ENCODE measurements around the gene FNIP2.
"Not testable (repeated sequence)": the region's sequence is repeated elsewhere in the genome, so short reads cannot be mapped to it uniquely, and the experiment has no call there.

The FNIP2 gene

DNA sequence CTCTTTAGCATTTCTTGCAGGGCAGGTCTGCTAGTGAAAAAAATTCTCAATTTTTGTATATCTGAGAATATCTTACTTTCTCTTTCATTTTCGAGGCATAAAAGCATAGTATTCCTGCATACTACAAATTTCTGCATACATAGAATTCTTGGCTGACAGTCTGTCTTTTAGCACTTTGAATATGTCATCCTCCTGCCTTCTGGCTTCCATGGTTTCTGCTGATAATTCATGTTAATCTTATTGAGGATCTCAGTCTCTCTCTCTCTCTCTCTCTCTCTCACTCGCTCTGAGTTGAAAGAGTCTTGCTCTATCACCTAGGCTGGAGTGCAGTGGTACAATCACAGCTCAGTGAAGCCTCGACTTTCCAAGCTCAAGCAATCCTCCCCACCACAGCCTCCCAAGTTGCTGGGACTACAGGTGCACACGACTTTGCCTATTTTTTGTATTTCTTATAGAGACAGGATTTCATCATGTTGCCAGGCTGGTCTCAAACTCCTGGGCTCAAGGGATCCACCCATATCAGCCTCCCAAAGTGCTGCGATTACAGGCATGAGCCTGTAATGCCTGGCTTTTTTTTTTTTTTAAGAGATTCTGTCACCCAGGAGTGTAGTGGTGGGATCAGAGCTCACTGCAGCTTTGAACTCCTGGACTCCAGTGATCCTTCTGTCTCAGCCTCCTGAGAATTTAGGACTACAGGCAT lies 161.3 kb downstream of the FNIP2 start:
- no peak for DNase-seq

DNA sequence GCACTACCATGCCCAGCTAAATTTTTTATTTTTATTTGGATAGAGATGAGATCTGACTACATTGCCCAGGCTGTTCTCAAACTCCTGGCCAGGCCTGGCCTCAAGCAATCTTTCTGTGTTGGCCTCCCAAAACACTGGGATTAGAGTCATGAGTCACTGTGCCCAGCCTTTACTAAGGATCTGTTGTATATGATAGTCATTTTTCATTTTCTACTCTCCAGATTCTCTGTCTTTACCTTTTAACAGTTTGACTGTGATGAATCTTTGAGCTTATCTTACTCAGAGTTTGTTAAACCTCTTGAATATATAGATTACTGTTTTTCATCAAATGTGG lies 161.8 kb downstream of the FNIP2 start:
- DNase-seq: no peak

DNA sequence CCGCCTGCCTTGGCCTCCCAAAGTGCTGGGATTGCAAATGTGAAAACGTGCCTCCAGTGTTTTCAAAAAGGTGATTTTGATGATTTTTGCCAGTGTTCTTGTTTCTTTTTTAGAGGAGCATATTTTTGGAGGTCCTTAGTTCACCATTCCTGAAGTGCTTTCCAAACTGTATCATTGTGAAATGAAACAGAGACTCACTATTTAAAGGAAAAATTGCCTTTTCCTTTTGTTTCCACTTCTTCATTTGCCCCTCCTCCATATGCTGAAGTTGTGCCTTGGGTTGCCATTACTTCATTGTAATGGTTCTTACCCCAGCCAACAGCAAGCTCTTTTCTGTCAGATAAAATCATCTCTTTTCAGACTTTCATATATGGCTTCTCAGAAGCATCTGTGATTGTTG lies 164.4 kb downstream of the FNIP2 start:
- DNase-seq: no peak

DNA sequence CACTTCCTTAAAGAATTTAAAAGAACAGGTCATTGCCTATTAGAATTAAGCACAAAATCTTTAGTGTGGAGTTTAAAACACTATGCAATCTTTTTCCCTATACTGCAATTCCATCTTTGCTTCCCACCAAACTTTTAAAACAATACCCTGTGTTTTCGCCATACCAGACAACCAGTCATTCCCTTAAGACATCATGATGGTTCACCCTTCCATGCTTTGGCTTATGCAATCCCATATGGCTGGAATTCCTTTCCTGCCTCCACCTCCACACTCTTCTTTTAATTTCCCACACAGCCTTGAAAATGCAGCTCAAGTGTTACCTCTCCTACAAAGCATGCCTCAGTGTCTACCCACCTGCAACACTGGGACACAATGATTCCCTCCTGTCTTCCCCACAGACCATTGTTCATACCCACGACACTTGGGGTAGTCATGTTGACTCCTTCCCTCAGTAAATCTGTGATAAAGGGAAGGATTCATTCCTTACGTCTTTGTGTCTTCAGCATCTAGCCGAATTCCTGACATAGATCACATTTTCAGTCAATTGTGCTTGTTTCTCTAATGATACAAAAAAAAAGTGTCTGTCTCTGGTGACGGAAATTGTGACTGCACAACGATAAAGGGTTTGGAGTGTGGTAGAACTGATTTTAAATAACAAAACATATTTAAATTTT lies 166.3 kb downstream of the FNIP2 start:
- no peak for DNase-seq

DNA sequence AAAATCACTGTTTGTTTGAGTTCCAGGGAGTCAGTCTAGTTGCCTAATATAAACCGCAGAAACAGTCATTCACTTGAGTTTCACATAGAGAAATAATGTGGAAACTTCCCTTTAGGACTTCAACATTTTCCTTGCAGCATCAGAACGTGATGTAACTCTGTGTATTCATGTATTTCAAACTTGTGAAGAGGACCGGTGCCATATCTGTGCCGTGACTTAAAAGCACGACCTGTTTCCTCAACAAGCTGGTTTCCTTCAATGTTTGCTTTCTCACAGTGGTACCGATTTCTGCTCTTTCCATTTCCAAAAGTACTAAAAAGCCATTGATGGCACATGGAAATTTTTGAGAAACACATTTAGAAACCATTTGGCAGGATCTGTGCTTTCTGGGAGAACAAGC lies 167.4 kb downstream of the FNIP2 start:
- no peak for DNase-seq

DNA sequence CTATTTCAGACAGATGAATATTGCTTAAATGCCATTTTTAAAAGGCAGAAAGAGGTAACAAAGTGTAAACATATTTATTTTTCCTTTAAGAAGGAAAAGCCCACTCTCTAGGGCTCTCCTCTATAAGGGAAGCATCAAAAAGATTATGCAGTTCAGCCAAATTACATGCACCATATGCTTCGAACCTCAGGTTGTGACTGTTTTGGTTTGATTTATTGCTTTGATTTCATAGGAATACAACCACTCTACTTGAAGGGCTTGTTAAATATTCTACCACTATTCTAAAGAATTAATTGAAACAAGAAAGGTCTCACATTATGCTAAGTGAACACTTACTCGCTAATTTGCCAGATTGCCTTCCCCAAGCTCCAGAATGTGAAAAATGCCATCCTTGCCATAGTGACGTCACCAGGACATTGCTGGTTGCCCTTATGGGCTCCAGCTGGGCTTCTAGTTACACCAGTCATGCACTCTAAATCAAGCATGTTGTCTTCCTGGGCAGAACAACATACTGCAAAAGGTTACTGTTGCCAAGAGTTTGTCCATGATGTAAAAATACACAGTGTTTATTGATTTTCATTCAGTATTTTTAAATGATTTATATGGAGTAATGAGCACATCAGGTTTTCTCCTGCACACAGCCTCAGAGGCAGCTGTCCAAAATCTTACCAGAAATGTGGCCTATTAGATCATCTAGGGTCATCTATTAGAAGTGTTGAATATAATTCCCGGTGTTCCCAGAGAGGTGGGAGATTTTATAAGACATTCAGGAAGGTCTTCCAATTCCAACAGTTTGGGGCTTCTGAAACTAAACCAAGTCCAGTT lies 169.6 kb downstream of the FNIP2 start:
- DNase-seq: no peak

DNA sequence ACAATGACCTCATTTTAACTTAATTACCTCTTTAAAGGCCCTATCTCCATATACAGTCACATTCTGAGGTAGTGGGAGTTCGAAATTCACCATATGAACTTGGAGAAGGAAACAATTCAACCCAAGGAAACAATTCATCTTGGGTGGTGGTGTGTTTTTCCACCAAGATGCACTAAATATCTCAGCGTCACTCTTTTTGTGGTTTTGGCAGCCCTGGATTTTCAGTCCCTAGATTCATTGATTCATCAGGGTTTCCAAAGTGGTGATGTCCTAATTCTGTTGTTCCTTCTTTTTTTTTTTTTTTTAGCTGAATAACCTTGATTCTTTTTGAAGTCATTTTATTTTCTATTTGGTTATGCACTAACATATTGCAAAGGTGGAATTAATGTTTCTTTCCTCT lies 171.4 kb downstream of the FNIP2 start:
- no peak for DNase-seq

DNA sequence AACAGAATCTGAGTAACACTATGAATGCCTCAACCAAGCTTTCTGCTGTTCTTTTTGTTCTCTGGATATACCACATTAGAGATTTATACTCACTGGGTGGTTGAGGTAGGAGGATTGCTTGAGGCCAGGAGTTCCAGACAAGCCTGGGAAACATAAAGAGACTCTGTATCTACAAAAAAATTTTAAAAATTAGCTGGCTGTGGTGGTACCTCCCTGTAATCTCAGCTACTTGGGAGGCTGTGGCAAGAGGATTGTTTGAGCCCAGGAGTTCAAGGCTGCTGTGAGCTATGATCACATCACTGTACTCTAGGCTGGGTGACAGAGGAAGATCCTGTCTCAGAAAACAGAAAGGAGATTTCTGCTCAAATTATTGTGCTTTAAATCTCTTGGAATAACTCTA lies 172.5 kb downstream of the FNIP2 start:
- no peak for DNase-seq

DNA sequence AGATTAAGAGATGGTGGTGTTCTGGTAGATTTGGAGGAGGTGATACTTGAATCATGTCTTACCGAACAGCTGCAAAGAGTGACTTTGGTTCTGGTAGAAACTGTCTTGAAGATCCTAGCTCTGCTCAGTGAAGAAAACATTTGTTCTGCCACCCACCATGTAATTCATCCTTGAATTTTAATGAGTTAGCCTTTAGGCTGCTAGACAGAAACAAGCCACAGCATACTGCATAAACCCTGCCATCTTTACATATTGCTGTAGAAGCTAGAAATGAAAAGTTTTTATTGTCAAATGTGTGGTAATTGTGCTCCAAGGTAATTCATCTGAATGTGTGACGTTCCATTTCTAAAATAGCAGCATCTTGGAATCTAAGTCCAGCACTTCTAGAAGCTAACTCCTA lies 173.1 kb downstream of the FNIP2 start:
- no peak for DNase-seq

DNA sequence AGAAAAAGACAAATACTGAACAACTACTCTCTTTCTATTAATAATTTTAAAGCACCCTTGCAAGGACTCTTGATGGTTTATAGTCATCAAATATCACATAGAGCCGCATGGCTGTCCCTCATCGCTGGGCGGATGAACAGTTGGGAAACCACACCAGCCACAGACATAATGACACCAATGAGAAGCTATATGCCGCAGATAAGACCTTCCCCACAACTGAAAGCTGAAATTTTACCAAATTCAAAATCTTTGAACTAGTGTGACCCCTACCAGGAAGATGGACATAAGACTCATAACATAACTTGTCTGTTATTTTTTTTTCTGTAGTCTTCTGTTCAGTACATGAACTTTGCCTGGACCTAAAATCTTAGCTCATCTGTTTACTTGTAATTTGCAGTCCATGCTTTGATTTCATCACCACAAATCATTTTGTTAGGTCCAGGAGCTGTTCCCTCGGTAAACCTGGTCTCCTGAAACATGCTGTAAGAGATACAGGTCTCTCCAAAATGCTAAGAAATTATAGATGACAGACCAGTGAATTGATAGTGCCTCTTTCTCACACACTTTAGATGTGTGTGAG lies 176.8 kb downstream of the FNIP2 start:
- no peak for DNase-seq

DNA sequence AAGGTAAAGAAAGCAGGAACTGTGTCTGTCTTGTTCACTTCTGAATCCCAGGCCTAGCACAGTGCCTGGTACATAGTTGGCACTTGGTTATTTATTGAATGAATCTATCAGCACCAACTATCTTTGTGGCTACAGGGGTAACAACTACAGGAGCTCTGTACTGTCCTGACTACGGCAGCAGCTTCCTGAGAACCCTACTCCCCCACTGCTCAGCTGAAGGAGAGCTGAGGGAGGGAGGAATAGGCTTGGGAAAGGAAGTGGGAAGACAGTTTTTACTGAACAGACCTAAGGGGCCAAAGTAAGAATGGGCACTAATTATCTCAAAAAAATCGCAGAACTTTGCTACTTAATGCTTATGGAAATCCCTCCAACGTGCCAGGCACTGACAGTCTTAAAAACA lies 178.0 kb downstream of the FNIP2 start:
- DNase-seq: no peak

DNA sequence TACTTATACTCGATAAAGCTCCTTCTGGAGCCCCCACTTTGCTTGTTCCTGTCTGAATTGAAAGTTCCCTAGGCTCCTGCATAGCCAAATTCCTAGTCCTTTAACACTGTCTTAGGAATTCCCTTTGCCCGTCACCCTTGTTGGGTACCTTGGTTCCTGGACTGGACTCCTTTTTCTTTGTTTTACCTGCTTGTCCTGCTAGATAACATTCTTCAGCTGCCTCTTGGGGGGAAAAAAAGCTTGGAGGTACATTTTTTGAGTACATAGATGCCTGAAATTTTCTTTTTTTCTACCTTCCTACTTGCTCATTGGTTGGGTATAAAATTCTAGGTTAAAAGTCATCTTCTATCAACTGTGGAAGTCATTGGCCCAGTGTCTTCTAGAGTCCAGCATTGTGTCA lies 179.2 kb downstream of the FNIP2 start:
- no peak for DNase-seq

DNA sequence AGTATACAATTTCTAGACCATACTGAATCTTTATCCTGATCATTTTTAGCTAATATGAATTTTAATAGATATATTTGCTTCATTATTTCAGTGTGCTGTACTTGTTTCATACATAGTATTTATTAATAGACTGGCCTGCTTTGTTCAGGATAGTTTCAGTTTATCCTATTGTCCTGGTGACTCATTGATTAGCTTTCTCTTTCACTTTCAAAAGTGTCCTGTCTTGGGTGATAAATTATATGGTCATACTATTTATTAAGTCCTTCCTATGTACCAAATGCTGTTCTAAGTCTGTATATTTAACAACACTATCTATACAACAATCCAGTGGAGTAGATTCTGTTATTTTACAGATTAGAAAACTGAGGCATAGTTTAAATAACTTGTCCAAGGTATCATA lies 180.3 kb downstream of the FNIP2 start:
- DNase-seq: no peak

DNA sequence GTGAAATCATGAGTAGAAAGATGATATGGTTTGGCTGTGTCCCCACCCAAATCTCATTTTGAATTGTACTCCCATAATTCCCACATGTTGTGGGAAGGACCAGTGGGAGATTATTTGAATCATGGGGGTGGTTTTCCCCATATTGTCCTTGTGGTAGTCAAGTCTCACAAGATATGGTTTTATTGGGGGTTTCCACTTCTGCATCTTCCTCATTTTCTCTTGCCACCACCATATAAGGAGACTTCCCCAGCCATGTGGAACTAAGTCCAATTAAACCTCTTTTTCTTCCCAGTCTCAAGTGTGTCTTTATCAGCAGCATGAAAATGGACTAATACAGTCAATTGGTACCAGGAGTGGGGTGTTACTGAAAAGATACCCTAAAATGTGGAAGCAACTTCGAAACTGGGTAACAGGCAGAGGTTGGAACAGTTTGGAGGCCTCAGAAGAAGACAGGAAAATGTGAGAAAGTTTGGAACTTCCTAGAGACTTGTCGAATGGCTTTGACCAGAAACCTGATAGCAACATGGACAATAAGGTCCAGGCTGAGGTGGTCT lies 183.5 kb downstream of the FNIP2 start:
- not testable (repeated sequence) for DNase-seq

DNA sequence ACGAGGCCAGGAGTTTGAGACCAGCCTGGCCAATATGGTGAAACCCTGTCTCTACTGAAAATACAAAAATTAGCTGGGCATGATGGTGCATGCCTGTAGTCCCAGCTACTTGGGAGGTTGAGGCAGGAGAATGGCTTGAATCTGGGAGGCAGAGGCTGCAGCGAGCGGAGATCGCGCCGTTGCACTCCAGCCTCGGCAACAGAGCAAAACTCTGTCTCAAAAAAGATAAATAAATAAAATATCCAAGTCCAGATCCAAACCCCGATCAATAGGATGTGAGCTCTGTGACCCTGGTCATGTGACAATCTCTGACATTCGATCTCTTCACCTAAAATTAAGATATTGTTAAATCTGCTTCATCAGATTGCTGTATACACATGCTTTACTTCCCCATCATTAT lies 187.5 kb downstream of the FNIP2 start:
- not testable (repeated sequence) for DNase-seq

DNA sequence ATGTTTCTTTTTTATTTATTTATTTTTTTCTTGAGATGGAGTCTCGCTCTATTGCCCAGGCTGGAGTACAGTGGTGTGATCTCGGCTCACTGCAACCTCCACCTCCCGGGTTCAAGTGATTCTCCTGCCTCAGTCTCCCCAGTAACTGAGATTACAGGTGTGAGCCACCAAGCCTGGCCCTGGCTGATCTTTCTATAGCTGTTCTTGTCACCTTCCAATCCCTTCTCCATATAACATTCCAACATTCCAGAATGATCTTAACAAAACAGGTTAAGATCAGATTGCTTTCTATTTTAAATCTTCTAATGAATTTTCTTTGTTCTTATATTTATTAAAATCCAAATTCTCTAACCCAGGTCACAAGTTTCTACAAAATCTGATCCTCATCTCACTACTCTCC lies 188.1 kb downstream of the FNIP2 start:
- not testable (repeated sequence) for DNase-seq
